HEK293 (cell line): ENCODE measurements around the gene JPH3.

Source experiments
- CTCF ChIA-PET: fragments of 350-600 bp; formaldehyde crosslinking; extraction: SDS; loops from one replicate; lab custom pipeline; 2021; ENCODE audit warnings: antibody characterized with exemption; lab: Yijun Ruan, JAX
- POLR2A ChIA-PET: fragments of 300-600 bp; formaldehyde crosslinking; extraction: SDS; loops from one replicate; lab custom pipeline; 2020; ENCODE audit warnings: antibody characterized with exemption, inconsistent platforms; lab: Yijun Ruan, JAX
- H3K27ac ChIP-seq: fragments of 200-500 bp; sonication (Bioruptor generic); 2 replicates; pipeline ENCODE4 v1.5.1; 2014; ENCODE audit warnings: low read depth, low read length, control low read depth, inconsistent platforms; ENCODE audit errors: extremely low read depth
- H3K36me3 ChIP-seq, 2 experiments: fragments of 200-500 bp in 1 of 2; sonication (Bioruptor generic) in 1 of 2; 1 replicate in 1 of 2; 2 replicates in 1 of 2; pipeline ENCODE4 v1.5.1; 2014 to 2017; ENCODE audit warnings: inconsistent platforms in 2 of 2, low read length in 2 of 2; ENCODE audit not compliant: control insufficient read depth in 2 of 2, insufficient read depth in 1 of 2
- H3K4me1 ChIP-seq: fragments of 200-500 bp; sonication (Bioruptor generic); 2 replicates; pipeline ENCODE4 v1.5.1; 2014; ENCODE audit warnings: mild to moderate bottlenecking, low read length, inconsistent platforms; ENCODE audit not compliant: control insufficient read depth, insufficient read depth
- H3K4me3 ChIP-seq: 2 replicates; pipeline ENCODE4 v1.5.1; 2011; ENCODE audit warnings: low read depth, mild to moderate bottlenecking, control low read depth, low read length, moderate library complexity
- H3K9me3 ChIP-seq: fragments of 200-500 bp; sonication (Bioruptor generic); 2 replicates; pipeline ENCODE4 v1.5.1; 2014; ENCODE audit warnings: low read depth, low read length, inconsistent platforms; ENCODE audit not compliant: control insufficient read depth, insufficient read depth
- EGR2 ChIP-seq: fragments of 450-650 bp; formaldehyde crosslinking; IDR thresholded peaks from 2 replicates; pipeline ENCODE4 v1.5.1; 2016; ENCODE audit warnings: low read depth, missing biosample characterization, missing genetic modification characterization
- HOXA7 ChIP-seq: sonication (generic); formaldehyde crosslinking; IDR thresholded peaks from 2 replicates; pipeline ENCODE4 v1.8.1; 2022; ENCODE audit warnings: missing genetic modification reagents, borderline replicate concordance
- KLF8 ChIP-seq: fragments of 450-650 bp; formaldehyde crosslinking; IDR thresholded peaks from 2 replicates; pipeline ENCODE4 v1.5.1; 2016; ENCODE audit warnings: missing biosample characterization, missing genetic modification characterization
- RBAK ChIP-seq: fragments of 450-650 bp; formaldehyde crosslinking; IDR thresholded peaks from 2 replicates; pipeline ENCODE4 v1.5.1; 2016; ENCODE audit warnings: missing biosample characterization, missing genetic modification characterization
- SCRT2 ChIP-seq: fragments of 450-650 bp; formaldehyde crosslinking; IDR thresholded peaks from 2 replicates; pipeline ENCODE4 v1.5.1; 2016; ENCODE audit warnings: missing biosample characterization, missing genetic modification characterization
- TSHZ1 ChIP-seq: fragments of 450-650 bp; formaldehyde crosslinking; IDR thresholded peaks from 2 replicates; pipeline ENCODE4 v1.5.1; 2016; ENCODE audit warnings: missing biosample characterization, missing genetic modification characterization, borderline replicate concordance
- WT1 ChIP-seq: fragments of 450-650 bp; formaldehyde crosslinking; IDR thresholded peaks from 2 replicates; pipeline ENCODE4 v1.5.1; 2016; ENCODE audit warnings: missing biosample characterization, missing genetic modification characterization
- ZBTB48 ChIP-seq: fragments of 450-650 bp; formaldehyde crosslinking; IDR thresholded peaks from 2 replicates; pipeline ENCODE4 v1.5.1; 2016; ENCODE audit warnings: missing biosample characterization, missing genetic modification characterization
- ZBTB7A ChIP-seq: fragments of 450-650 bp; formaldehyde crosslinking; IDR thresholded peaks from 2 replicates; pipeline ENCODE4 v1.5.1; 2016; ENCODE audit warnings: low read depth, missing biosample characterization, missing genetic modification characterization
- ZFHX2 ChIP-seq: fragments of 450-650 bp; formaldehyde crosslinking; conservative IDR thresholded peaks from 2 replicates; pipeline ENCODE4 v1.5.1; 2016; ENCODE audit warnings: missing biosample characterization, missing genetic modification characterization
- ZNF121 ChIP-seq: fragments of 450-650 bp; formaldehyde crosslinking; IDR thresholded peaks from 2 replicates; pipeline ENCODE4 v1.5.1; 2016; ENCODE audit warnings: missing biosample characterization, missing genetic modification characterization
- ZNF239 ChIP-seq: fragments of 450-650 bp; formaldehyde crosslinking; IDR thresholded peaks from 2 replicates; pipeline ENCODE4 v1.5.1; 2016; ENCODE audit warnings: missing biosample characterization, missing genetic modification characterization
- ZNF48 ChIP-seq: fragments of 450-650 bp; formaldehyde crosslinking; IDR thresholded peaks from 2 replicates; pipeline ENCODE4 v1.5.1; 2016; ENCODE audit warnings: missing biosample characterization, missing genetic modification characterization
- ZNF518A ChIP-seq: fragments of 450-650 bp; formaldehyde crosslinking; conservative IDR thresholded peaks from 2 replicates; pipeline ENCODE4 v1.5.1; 2016; ENCODE audit warnings: low read depth, missing biosample characterization, missing genetic modification characterization
- ZNF561 ChIP-seq: fragments of 450-650 bp; IDR thresholded peaks from 2 replicates; pipeline ENCODE4 v1.5.1; 2018; ENCODE audit warnings: missing biosample characterization, missing genetic modification characterization, borderline replicate concordance
- ZNF610 ChIP-seq: fragments of 450-650 bp; formaldehyde crosslinking; IDR thresholded peaks from 2 replicates; pipeline ENCODE4 v1.5.1; 2016; ENCODE audit warnings: missing biosample characterization, missing genetic modification characterization, borderline replicate concordance
- ZNF626 ChIP-seq: fragments of 450-650 bp; sonication (Bioruptor Pico); formaldehyde crosslinking; IDR thresholded peaks from 2 replicates; pipeline ENCODE4 v1.5.1; 2018; ENCODE audit warnings: missing biosample characterization, missing genetic modification characterization, inconsistent platforms
- ZNF677 ChIP-seq: fragments of 450-650 bp; IDR thresholded peaks from 2 replicates; pipeline ENCODE4 v1.5.0; 2018; ENCODE audit warnings: missing biosample characterization, mild to moderate bottlenecking, missing genetic modification characterization, moderate library complexity
- TF ChIP-seq, protein P1 (sequence below): fragments of 450-650 bp; formaldehyde crosslinking; IDR thresholded peaks from 2 replicates; pipeline ENCODE4 v1.5.1; 2016; ENCODE audit warnings: missing biosample characterization, missing genetic modification characterization
- TF ChIP-seq, protein P2 (sequence below): IDR thresholded peaks from 2 replicates; pipeline ENCODE4 v1.6.1; 2011; ENCODE audit warnings: mild to moderate bottlenecking, low read depth, low read length, borderline replicate concordance
- TF ChIP-seq, protein P3 (sequence below): fragments of 450-650 bp; formaldehyde crosslinking; IDR thresholded peaks from 2 replicates; pipeline ENCODE4 v1.5.1; 2016; ENCODE audit warnings: missing biosample characterization, missing genetic modification characterization, borderline replicate concordance

The JPH3 gene

DNA sequence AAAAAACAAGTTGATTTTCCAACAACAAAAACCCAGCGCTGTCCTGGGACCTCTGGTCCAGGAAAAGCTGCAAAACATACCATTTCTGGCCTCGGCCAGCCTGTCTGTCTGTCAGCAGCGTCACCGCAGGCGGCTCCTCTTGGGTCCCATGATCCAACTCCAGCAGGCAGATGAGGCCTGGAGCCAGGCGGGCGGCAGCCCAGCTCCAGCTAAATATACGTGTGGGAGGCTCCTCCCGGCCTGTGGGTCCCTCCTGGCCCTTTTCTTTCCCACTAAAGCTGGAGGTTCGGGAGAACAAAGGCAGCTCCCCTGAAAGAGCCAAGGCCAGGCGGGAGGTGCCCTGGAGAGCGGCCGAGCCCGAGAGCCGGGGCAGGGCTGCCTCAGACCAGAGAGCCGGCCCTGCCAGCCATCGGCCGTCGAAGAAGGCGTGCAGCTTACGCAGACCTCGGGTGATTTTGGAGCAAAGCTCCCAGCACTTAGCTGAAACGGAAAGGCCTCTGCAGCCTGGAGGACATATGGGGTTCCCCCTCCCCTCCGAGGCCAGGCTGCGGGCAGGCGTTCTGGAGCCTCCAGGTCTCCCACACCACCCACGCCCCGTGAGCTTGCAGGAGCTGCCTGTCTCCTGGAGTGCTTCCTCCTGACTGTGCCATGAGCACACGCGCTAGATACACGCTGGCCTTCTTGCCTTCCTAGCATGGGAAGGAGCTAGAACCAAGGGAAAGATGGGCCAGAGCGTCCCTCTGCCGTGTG, 19.9 kb upstream of the JPH3 start:
- POLR2A ChIA-PET, result interaction anchor here (0.5 to 1.4 kb wide), 4 partner anchors 8 to 112 kb away, joined by 3 to 5 read pairs (median 4); no protein-coding TSS in a partner anchor
- no peaks in the 10 kb centered on the region for H3K9me3 ChIP-seq
- H3K4me1 ChIP-seq, result 0 out of 2 replicates have a peak, but pooled peaks cover 3% of the 10 kb centered on the region
- no peak overlapping the region for H3K27ac ChIP-seq
- no peaks in the 10 kb centered on the region for H3K36me3 ChIP-seq
- TF ChIP-seq EGR2 (tag by site-specific recombination) (peak; percentile 39; the same call in 1 of the 2 replicates), ZBTB7A (tag by site-specific recombination) (no peak), KLF8 (tag by site-specific recombination) (no peak), ZFHX2 (tag by site-specific recombination) (peak; percentile 66), ZNF48 (tag by site-specific recombination) (no peak), ZBTB48 (no peak), WT1 (tag by site-specific recombination) (0 out of 2 replicates have a peak, but pooled peaks have one; percentile 1)
- H3K4me3 ChIP-seq, result no peak overlapping the region
- CTCF ChIA-PET, result interaction anchor here (1.3 to 3.2 kb wide), 3 partner anchors 11 to 519 kb away, joined by 3 to 22 read pairs (median 10); no protein-coding TSS in a partner anchor

GRCh38 chr16:87582966-87583325, 19.4 kb upstream of the JPH3 start:
- Histone ChIP-seq H3K27ac (no peak overlapping the region), H3K9me3 (no peaks in the 10 kb centered on the region), H3K4me3 (no peak overlapping the region), H3K36me3 (no peaks in the 10 kb centered on the region), H3K4me1 (0 out of 2 replicates have a peak, but pooled peaks cover 3% of the 10 kb centered on the region)
- POLR2A ChIA-PET, result interaction anchor here (0.8 kb wide), 1 partner anchor 53 kb away, joined by 3 read pairs; no protein-coding TSS in a partner anchor
- CTCF ChIA-PET, result interaction anchor here (1.9 to 3.2 kb wide), 2 partner anchors 12 to 52 kb away, joined by 10 to 22 read pairs; no protein-coding TSS in a partner anchor
- TF ChIP-seq ZNF610 (tag by site-specific recombination), result no peak
- TF ChIP-seq ZNF626 (tag by site-specific recombination), result no peak
- TF ChIP-seq, protein P1, sequence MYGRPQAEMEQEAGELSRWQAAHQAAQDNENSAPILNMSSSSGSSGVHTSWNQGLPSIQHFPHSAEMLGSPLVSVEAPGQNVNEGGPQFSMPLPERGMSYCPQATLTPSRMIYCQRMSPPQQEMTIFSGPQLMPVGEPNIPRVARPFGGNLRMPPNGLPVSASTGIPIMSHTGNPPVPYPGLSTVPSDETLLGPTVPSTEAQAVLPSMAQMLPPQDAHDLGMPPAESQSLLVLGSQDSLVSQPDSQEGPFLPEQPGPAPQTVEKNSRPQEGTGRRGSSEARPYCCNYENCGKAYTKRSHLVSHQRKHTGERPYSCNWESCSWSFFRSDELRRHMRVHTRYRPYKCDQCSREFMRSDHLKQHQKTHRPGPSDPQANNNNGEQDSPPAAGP (tag by site-specific recombination), result no peak
- no peak for TF ChIP-seq ZNF518A (tag by site-specific recombination)
- TF ChIP-seq, protein P2, sequence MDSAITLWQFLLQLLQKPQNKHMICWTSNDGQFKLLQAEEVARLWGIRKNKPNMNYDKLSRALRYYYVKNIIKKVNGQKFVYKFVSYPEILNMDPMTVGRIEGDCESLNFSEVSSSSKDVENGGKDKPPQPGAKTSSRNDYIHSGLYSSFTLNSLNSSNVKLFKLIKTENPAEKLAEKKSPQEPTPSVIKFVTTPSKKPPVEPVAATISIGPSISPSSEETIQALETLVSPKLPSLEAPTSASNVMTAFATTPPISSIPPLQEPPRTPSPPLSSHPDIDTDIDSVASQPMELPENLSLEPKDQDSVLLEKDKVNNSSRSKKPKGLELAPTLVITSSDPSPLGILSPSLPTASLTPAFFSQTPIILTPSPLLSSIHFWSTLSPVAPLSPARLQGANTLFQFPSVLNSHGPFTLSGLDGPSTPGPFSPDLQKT, result no peak
- TF ChIP-seq TSHZ1 (tag by site-specific recombination), result no peak
- no peak for TF ChIP-seq WT1 (tag by site-specific recombination)
- TF ChIP-seq RBAK (tag by site-specific recombination), result no peak
- TF ChIP-seq ZNF239 (tag by site-specific recombination), result no peak
- TF ChIP-seq SCRT2 (tag by site-specific recombination), result no peak
- no peak for TF ChIP-seq HOXA7 (CRISPR knock-in tag)
- no peak for TF ChIP-seq ZNF561
- TF ChIP-seq ZNF677 (tag by site-specific recombination), result no peak
- no peak for TF ChIP-seq ZNF121 (tag by site-specific recombination)
- TF ChIP-seq, protein P3, sequence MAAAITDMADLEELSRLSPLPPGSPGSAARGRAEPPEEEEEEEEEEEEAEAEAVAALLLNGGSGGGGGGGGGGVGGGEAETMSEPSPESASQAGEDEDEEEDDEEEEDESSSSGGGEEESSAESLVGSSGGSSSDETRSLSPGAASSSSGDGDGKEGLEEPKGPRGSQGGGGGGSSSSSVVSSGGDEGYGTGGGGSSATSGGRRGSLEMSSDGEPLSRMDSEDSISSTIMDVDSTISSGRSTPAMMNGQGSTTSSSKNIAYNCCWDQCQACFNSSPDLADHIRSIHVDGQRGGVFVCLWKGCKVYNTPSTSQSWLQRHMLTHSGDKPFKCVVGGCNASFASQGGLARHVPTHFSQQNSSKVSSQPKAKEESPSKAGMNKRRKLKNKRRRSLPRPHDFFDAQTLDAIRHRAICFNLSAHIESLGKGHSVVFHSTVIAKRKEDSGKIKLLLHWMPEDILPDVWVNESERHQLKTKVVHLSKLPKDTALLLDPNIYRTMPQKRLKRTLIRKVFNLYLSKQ, result no peak
